Gastrocnemius medialis (tissue), 4 donors: ENCODE measurements around the gene ARMC3.

Experiments used
- CTCF ChIP-seq, 5 experiments: fragments of 450-650 bp in 3 of 5; fragments of 200-600 bp in 2 of 5; sonication (generic) in 2 of 5; IDR thresholded peaks in 4 of 5; conservative IDR thresholded peaks in 1 of 5; 1 replicate in 4 of 5; 2 replicates in 1 of 5; pipeline ENCODE4 v1.5.1; 2016 to 2019; ENCODE audit warnings: antibody characterized with exemption in 5 of 5, mild to moderate bottlenecking in 3 of 5, moderate library complexity in 3 of 5
- POLR2A ChIP-seq, 2 donors: fragments of 450-650 bp; IDR thresholded peaks; one replicate each; pipeline ENCODE4 v1.6.1; 2017; ENCODE audit warnings: antibody characterized with exemption in 2 of 2, mild to moderate bottlenecking in 2 of 2, moderate library complexity in 2 of 2

- TF ChIP-seq CTCF (IDR thresholded peaks at IDR 0.05 in 4 of 5, conservative IDR thresholded peaks at IDR 0.05 in 1 of 5) (no peak), POLR2A (IDR thresholded peaks at IDR 0.05) (no peak)
Measured at GRCh38 chr10:22999942-23000341, 72.1 kb downstream of the ARMC3 start.
